ENCODE measurements around the gene CENATAC. TPM values are rescaled to one million over a fixed set of nuclear protein-coding genes. Genes with fewer than 3 reads are reported as not detected.
A peak's percentile ranks its signal among the peaks of the same experiment; 100 is the strongest.

The CENATAC gene
- total RNA-seq, 1 experiment from 2014 or later = 55.2 TPM

DNA sequence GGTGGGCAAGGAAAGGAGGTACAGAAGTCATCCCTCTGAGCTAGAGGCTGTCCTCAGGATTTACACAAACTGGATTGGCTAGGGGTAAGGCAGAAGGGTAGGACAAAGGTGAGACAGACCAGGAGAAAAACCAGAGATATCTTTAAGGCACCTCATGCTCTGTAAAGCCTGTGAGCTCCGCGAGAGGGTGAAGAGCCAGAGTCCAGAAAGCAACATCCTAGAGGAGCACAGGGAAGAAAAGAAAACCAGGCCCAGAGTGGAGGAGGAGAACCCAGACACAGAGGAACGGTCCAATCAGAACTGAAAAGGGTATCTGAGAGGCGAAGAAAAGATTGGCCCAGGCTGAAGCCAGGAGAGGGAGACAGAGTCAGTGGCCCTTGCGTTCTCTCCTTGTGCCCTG lies 27.6 kb downstream of the CENATAC start:
- TF ChIP-seq, protein P1, sequence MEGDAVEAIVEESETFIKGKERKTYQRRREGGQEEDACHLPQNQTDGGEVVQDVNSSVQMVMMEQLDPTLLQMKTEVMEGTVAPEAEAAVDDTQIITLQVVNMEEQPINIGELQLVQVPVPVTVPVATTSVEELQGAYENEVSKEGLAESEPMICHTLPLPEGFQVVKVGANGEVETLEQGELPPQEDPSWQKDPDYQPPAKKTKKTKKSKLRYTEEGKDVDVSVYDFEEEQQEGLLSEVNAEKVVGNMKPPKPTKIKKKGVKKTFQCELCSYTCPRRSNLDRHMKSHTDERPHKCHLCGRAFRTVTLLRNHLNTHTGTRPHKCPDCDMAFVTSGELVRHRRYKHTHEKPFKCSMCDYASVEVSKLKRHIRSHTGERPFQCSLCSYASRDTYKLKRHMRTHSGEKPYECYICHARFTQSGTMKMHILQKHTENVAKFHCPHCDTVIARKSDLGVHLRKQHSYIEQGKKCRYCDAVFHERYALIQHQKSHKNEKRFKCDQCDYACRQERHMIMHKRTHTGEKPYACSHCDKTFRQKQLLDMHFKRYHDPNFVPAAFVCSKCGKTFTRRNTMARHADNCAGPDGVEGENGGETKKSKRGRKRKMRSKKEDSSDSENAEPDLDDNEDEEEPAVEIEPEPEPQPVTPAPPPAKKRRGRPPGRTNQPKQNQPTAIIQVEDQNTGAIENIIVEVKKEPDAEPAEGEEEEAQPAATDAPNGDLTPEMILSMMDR (conservative IDR thresholded peaks at IDR 0.05) = no peak
- Histone ChIP-seq H4K91ac (ENCODE audit: insufficient read length, low read depth, low read length) (no peak overlapping the region), H3K4me2 (ENCODE audit: insufficient read depth, insufficient read length, low read length) (no peak overlapping the region), H2BK20ac (ENCODE audit: low read depth, low read length, poor library complexity, severe bottlenecking) (no peak overlapping the region), H4K8ac (replicated peaks; ENCODE audit: insufficient read length, low read depth, low read length) (no peak overlapping the region), H2BK12ac (ENCODE audit: insufficient read length, low read depth, low read length) (no peak overlapping the region), H3K4me1 (ENCODE audit: insufficient read depth, low read length) (peaks cover 8% of the 10 kb centered on the region; the same call in 1 of the 2 replicates), H3K14ac (ENCODE audit: insufficient read depth, low read length) (no peak overlapping the region), H3K27me3 (ENCODE audit: insufficient read depth, low read length) (no peaks in the 10 kb centered on the region), H3K9ac (ENCODE audit: extremely low read depth, insufficient read length, low read length) (no peak overlapping the region), H3K23ac (ENCODE audit: insufficient read length, low read depth, low read length) (no peak overlapping the region), H2BK5ac (ENCODE audit: insufficient read length, low read length) (no peak overlapping the region), H3K18ac (ENCODE audit: insufficient read length, low read depth, low read length) (no peak overlapping the region), H2AFZ (ENCODE audit: low read length) (no peak overlapping the region), H3T11ph (ENCODE audit: low read length) (no peak overlapping the region), H2AK5ac (ENCODE audit: insufficient read length, low read length) (no peak overlapping the region), H2BK15ac (ENCODE audit: low read depth, low read length) (no peak overlapping the region), H3K27ac (ENCODE audit: insufficient read length, low read depth, low read length) (no peak overlapping the region), H4K5ac (ENCODE audit: insufficient read length, low read depth, low read length) (no peak overlapping the region), H3K4ac (ENCODE audit: low read depth, low read length) (no peak overlapping the region), H3K9me3 (ENCODE audit: control insufficient read depth, low read depth, low read length) (no peaks in the 10 kb centered on the region), H2BK120ac (ENCODE audit: low read depth, low read length, poor library complexity, severe bottlenecking) (no peak overlapping the region), H3K79me1 (ENCODE audit: insufficient read depth, low read depth, low read length, poor library complexity, severe bottlenecking) (peaks cover 3% of the 10 kb centered on the region), H4K20me1 (ENCODE audit: control insufficient read depth, insufficient read depth, insufficient read length) (no peaks in the 10 kb centered on the region), H3K23me2 (ENCODE audit: insufficient read length, low read depth, low read length, poor library complexity, severe bottlenecking) (peaks cover 13% of the 10 kb centered on the region), H3K79me2 (ENCODE audit: insufficient read depth, low read length) (no peaks in the 10 kb centered on the region; the same call in 1 of the 2 replicates), H3K56ac (ENCODE audit: insufficient read length, low read depth, low read length) (no peak overlapping the region)
- H3K4me3 Mint-ChIP-seq = no peak overlapping the region
- H3K36me3 Mint-ChIP-seq (ENCODE audit: insufficient read depth in 1 of 3, low read depth in 3 of 3) = peaks cover 31 to 78% (median 71%) of the 10 kb centered on the region in 3 experiments
- DNase-seq = no peak
- peak overlapping the region in 2 of 3 experiments; percentile 72 to 84; a peak in 5 of 7 replicates for H3K27ac Mint-ChIP-seq
- H3K9me3 Mint-ChIP-seq = no peaks in the 10 kb centered on the region
- WGBS (ENCODE audit: extremely low coverage, insufficient read length, low lambda C conversion rate) = no CpG with 5 or more reads among the region's 5 CpGs
- peaks cover 22 to 24% of the 10 kb centered on the region in 2 experiments for H3K4me1 Mint-ChIP-seq
- no peaks in the 10 kb centered on the region for H3K27me3 Mint-ChIP-seq (ENCODE audit: low read depth)
